Measurements from ENCODE around the gene ISM1.

DNA sequence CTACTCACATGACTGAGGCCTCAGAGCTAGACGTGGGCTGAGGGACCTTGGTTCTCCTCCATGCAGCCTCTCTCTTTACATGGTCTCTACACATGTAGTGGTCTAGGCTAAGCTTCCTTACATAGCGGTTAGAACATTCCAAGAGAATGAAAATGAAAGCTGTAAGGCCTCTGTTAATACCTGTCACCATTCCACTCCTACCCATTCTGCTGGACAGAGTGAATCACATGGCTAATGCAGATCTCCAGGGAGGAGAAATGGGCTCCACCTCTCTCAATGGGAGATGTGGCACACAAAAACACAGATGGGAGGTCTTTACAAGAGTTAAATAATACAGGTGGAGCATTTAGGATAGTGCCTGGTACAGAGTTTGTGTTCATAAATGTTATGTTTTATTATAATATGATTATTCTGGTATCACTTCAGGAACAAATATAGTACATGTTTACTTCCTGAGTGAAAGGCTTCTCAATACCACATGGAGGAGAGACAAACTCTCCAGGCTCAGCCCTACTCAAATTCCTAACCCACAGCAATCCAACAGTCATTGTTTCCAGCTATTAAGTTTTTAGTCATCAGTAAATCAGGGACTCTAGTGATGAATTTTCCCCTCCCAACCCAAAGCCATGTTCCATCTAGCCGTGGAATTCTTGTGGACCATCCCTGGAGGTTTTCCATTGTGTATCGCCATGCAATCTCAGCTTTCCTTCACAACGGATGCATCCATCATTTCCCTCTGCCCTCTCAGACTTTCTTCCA, 57.9 kb downstream of the ISM1 start:
- TF ChIP-seq CTCF (IDR thresholded peaks at IDR 0.05; ENCODE audit: borderline replicate concordance, extremely low read depth, low read length, poor library complexity, severe bottlenecking) (no peak), EZH2 (IDR thresholded peaks at IDR 0.05; ENCODE audit: borderline replicate concordance, low read depth, low read length, severe bottlenecking) (no peak)
